H9 (cell line): ENCODE results near the gene SLC25A39. TPM values are rescaled to one million over a fixed set of nuclear protein-coding genes. Genes with fewer than 3 reads are reported as not detected.

ENCODE experiments used
- DNase-seq: peaks from one replicate; pipeline ENCODE4 v3.0.0-alpha.2; 2017
- H2AFZ ChIP-seq: one replicate; pipeline ENCODE4 v1.6.1; 2013; ENCODE audit warnings: mild to moderate bottlenecking, low read length, control low read depth, moderate library complexity
- H2AK5ac ChIP-seq: 2 replicates; pipeline ENCODE4 v1.6.1; 2013; ENCODE audit warnings: low read length, control low read depth, mixed read lengths; ENCODE audit not compliant: insufficient read length
- H2BK120ac ChIP-seq: one replicate; pipeline ENCODE4 v1.6.1; 2013; ENCODE audit warnings: low read depth, mild to moderate bottlenecking, low read length, control low read depth, inconsistent platforms; ENCODE audit not compliant: poor library complexity, severe bottlenecking
- H2BK12ac ChIP-seq: 2 replicates; pipeline ENCODE4 v1.6.1; 2013; ENCODE audit warnings: low read length, control low read depth, mixed read lengths, low read depth; ENCODE audit not compliant: insufficient read length
- H2BK15ac ChIP-seq: 2 replicates; pipeline ENCODE4 v1.6.1; 2013; ENCODE audit warnings: low read depth, low read length, control low read depth
- H2BK20ac ChIP-seq: one replicate; pipeline ENCODE4 v1.6.1; 2013; ENCODE audit warnings: low read depth, mild to moderate bottlenecking, low read length, control low read depth, inconsistent platforms; ENCODE audit not compliant: poor library complexity, severe bottlenecking
- H2BK5ac ChIP-seq: 2 replicates; pipeline ENCODE4 v1.6.1; 2013; ENCODE audit warnings: low read length, control low read depth, mixed read lengths; ENCODE audit not compliant: insufficient read length
- H3K14ac ChIP-seq: 2 replicates; pipeline ENCODE4 v1.6.1; 2013; ENCODE audit warnings: low read length, control low read depth; ENCODE audit not compliant: insufficient read depth
- H3K18ac ChIP-seq: 2 replicates; pipeline ENCODE4 v1.6.1; 2013; ENCODE audit warnings: low read depth, mild to moderate bottlenecking, mixed read lengths, low read length, control low read depth; ENCODE audit not compliant: insufficient read length
- H3K23ac ChIP-seq: 2 replicates; pipeline ENCODE4 v1.6.1; 2013; ENCODE audit warnings: low read length, control low read depth, mixed read lengths, low read depth; ENCODE audit not compliant: insufficient read length
- H3K23me2 ChIP-seq: 2 replicates; pipeline ENCODE4 v1.6.1; 2013; ENCODE audit warnings: low read depth, mild to moderate bottlenecking, mixed read lengths, low read length, control low read depth; ENCODE audit not compliant: insufficient read length, poor library complexity, severe bottlenecking
- H3K27ac ChIP-seq: 2 replicates; pipeline ENCODE4 v1.5.1; 2013; ENCODE audit warnings: low read length, control low read depth, mixed read lengths, low read depth; ENCODE audit not compliant: insufficient read length
- H3K27me3 ChIP-seq: 2 replicates; pipeline ENCODE4 v1.6.1; 2013; ENCODE audit warnings: low read length, control low read depth, inconsistent platforms; ENCODE audit not compliant: insufficient read depth
- H3K4ac ChIP-seq: 2 replicates; pipeline ENCODE4 v1.6.1; 2013; ENCODE audit warnings: low read depth, mild to moderate bottlenecking, control low read depth, inconsistent platforms, low read length, moderate library complexity
- H3K4me1 ChIP-seq: 2 replicates; pipeline ENCODE4 v1.6.1; 2013; ENCODE audit warnings: low read length, control low read depth, inconsistent platforms; ENCODE audit not compliant: insufficient read depth
- H3K4me2 ChIP-seq: 2 replicates; pipeline ENCODE4 v1.6.1; 2013; ENCODE audit warnings: low read length, control low read depth, mixed read lengths; ENCODE audit not compliant: insufficient read length, insufficient read depth
- H3K56ac ChIP-seq: 2 replicates; pipeline ENCODE4 v1.6.1; 2013; ENCODE audit warnings: low read depth, mild to moderate bottlenecking, mixed read lengths, low read length, control low read depth; ENCODE audit not compliant: insufficient read length
- H3K79me1 ChIP-seq: 2 replicates; pipeline ENCODE4 v1.6.1; 2013; ENCODE audit warnings: low read depth, mild to moderate bottlenecking, moderate library complexity, low read length, control low read depth, inconsistent platforms; ENCODE audit not compliant: insufficient read depth, poor library complexity, severe bottlenecking
- H3K79me2 ChIP-seq: 2 replicates; pipeline ENCODE4 v1.6.1; 2013; ENCODE audit warnings: low read length, control low read depth, inconsistent platforms; ENCODE audit not compliant: insufficient read depth
- H3K9ac ChIP-seq: 2 replicates; pipeline ENCODE4 v1.6.1; 2013; ENCODE audit warnings: low read length, control low read depth, mixed read lengths; ENCODE audit not compliant: insufficient read length; ENCODE audit errors: extremely low read depth
- H3K9me3 ChIP-seq: one replicate; pipeline ENCODE4 v1.6.1; 2013; ENCODE audit warnings: low read depth, low read length, inconsistent platforms; ENCODE audit not compliant: control insufficient read depth
- H3T11ph ChIP-seq: one replicate; pipeline ENCODE4 v1.6.1; 2013; ENCODE audit warnings: mild to moderate bottlenecking, low read length, control low read depth, inconsistent platforms
- H4K20me1 ChIP-seq: one replicate; pipeline ENCODE4 v1.6.1; 2013; ENCODE audit not compliant: control insufficient read depth, insufficient read length, insufficient read depth
- H4K5ac ChIP-seq: 2 replicates; pipeline ENCODE4 v1.6.1; 2013; ENCODE audit warnings: low read depth, mild to moderate bottlenecking, mixed read lengths, low read length, control low read depth; ENCODE audit not compliant: insufficient read length
- H4K8ac ChIP-seq: replicated peaks from 2 replicates; pipeline ENCODE4 v1.6.1; 2013; ENCODE audit warnings: low read length, control low read depth, mixed read lengths, low read depth; ENCODE audit not compliant: insufficient read length
- H4K91ac ChIP-seq: 2 replicates; pipeline ENCODE4 v1.6.1; 2013; ENCODE audit warnings: low read depth, mild to moderate bottlenecking, moderate library complexity, mixed read lengths, low read length, control low read depth; ENCODE audit not compliant: insufficient read length
- H3K27ac Mint-ChIP-seq, 3 experiments: 2 replicates in 2 of 3; 3 replicates in 1 of 3; pipeline ENCODE4 v1.8.0; 2020 to 2021; ENCODE audit warnings: mixed read lengths in 3 of 3, mild to moderate bottlenecking in 1 of 3, moderate library complexity in 1 of 3
- H3K27me3 Mint-ChIP-seq: 2 replicates; pipeline ENCODE4 v1.8.0; 2021; ENCODE audit warnings: low read depth, mild to moderate bottlenecking, moderate library complexity, mixed read lengths
- H3K36me3 Mint-ChIP-seq, 3 experiments: 2 replicates in 2 of 3; 3 replicates in 1 of 3; pipeline ENCODE4 v1.8.0; 2020 to 2021; ENCODE audit warnings: low read depth in 3 of 3, mixed read lengths in 3 of 3; ENCODE audit not compliant: insufficient read depth in 1 of 3
- H3K4me1 Mint-ChIP-seq, 2 experiments: 2 replicates each; pipeline ENCODE4 v1.8.0; 2020; ENCODE audit warnings: mixed read lengths in 2 of 2
- H3K4me3 Mint-ChIP-seq, 2 experiments: 2 replicates in 1 of 2; 3 replicates in 1 of 2; pipeline ENCODE4 v1.8.0; 2020 to 2021; ENCODE audit warnings: mild to moderate bottlenecking in 2 of 2, mixed read lengths in 2 of 2, moderate library complexity in 1 of 2
- H3K9me3 Mint-ChIP-seq, 2 experiments: 2 replicates in 1 of 2; 3 replicates in 1 of 2; pipeline ENCODE4 v1.8.0; 2020; ENCODE audit warnings: mild to moderate bottlenecking in 2 of 2, mixed read lengths in 2 of 2, moderate library complexity in 1 of 2
- CTCF ChIP-seq: fragments of 200-600 bp; sonication (generic); conservative IDR thresholded peaks from 3 replicates; pipeline ENCODE4 v1.8.0; 2021; ENCODE audit warnings: antibody characterized with exemption, mild to moderate bottlenecking
- WGBS: extraction: QIAGEN DNeasy Blood & Tissue Kit; methylation state at CpG from one replicate; pipeline ENCODE4 v1.1.7; 2013; ENCODE audit warnings: missing lambda C conversion rate, low lambda C conversion rate, mixed read lengths; ENCODE audit not compliant: insufficient read length; ENCODE audit errors: extremely low coverage; 5-methylcytosine and 5-hydroxymethylcytosine counted together
- total RNA-seq: library from RNA; stranded (reverse); gene quantifications from 2 replicates; pipeline ENCODE4 v1.2.1, GENCODE V29; 2021

SLC25A39 gene
- total RNA-seq, 1 experiment from 2014 or later = 227 TPM

DNA sequence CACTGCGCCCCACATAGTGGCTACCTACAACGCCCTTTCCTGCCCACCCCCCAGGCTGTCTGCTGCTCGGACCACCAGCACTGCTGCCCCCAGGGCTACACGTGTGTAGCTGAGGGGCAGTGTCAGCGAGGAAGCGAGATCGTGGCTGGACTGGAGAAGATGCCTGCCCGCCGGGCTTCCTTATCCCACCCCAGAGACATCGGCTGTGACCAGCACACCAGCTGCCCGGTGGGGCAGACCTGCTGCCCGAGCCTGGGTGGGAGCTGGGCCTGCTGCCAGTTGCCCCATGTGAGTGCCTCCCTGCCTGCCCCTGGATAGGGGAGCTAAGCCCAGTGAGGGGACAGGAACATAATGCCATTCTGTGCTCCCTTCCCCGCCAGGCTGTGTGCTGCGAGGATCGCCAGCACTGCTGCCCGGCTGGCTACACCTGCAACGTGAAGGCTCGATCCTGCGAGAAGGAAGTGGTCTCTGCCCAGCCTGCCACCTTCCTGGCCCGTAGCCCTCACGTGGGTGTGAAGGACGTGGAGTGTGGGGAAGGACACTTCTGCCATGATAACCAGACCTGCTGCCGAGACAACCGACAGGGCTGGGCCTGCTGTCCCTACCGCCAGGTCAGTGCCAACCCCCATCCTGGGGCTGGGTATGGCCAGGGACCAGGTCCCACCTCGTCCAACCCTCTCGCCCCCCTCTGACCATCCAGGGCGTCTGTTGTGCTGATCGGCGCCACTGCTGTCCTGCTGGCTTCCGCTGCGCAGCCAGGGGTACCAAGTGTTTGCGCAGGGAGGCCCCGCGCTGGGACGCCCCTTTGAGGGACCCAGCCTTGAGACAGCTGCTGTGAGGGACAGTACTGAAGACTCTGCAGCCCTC lies 27.6 kb upstream of the SLC25A39 start:
- Mint-ChIP-seq H3K4me3 (peak overlapping the region in 1 of 2 experiments; percentile 77; a peak in 1 of 5 replicates), H3K4me1 (peaks cover 0 to 8% of the 10 kb centered on the region in 2 experiments; a peak in 2 of 4 replicates), H3K27me3 (peaks cover 5% of the 10 kb centered on the region; the same call in 1 of the 2 replicates), H3K9me3 (no peaks in the 10 kb centered on the region; a peak in 1 of 5 replicates), H3K36me3 (peaks cover 3 to 17% (median 6%) of the 10 kb centered on the region in 3 experiments; a peak in 6 of 7 replicates), H3K27ac (no peak overlapping the region)
- Histone ChIP-seq H2BK12ac (no peak overlapping the region), H3K27ac (no peak overlapping the region), H2BK5ac (no peak overlapping the region), H4K5ac (no peak overlapping the region), H3K79me1 (no peaks in the 10 kb centered on the region), H3K9me3 (no peaks in the 10 kb centered on the region), H2AFZ (no peak overlapping the region), H2BK15ac (no peak overlapping the region), H3K9ac (no peak overlapping the region), H3K4me1 (no peaks in the 10 kb centered on the region), H2AK5ac (no peak overlapping the region), H3K4ac (no peak overlapping the region), H4K8ac (no peak overlapping the region), H3K4me2 (no peak overlapping the region), H3K18ac (no peak overlapping the region), H3K23me2 (peaks cover 3% of the 10 kb centered on the region), H3K14ac (no peak overlapping the region), H4K20me1 (no peaks in the 10 kb centered on the region), H3K56ac (no peak overlapping the region), H2BK20ac (no peak overlapping the region), H4K91ac (no peak overlapping the region), H2BK120ac (no peak overlapping the region), H3K23ac (no peak overlapping the region), H3T11ph (no peak overlapping the region), H3K27me3 (no peaks in the 10 kb centered on the region), H3K79me2 (no peaks in the 10 kb centered on the region)
- no CpG with 5 or more reads among the region's 36 CpGs for WGBS
- DNase-seq = peak; percentile 30
- no peak for TF ChIP-seq CTCF
